H1 (cell line): ENCODE data around the gene SLC7A8.
A peak's percentile ranks its signal among the peaks of the same experiment; 100 is the strongest.

ENCODE experiments used
- JUND ChIP-seq: IDR thresholded peaks from 2 replicates; pipeline ENCODE4 v1.6.1; 2011; ENCODE audit warnings: mild to moderate bottlenecking, improper control_type of control experiment, low read length
- POLR2A ChIP-seq, 2 experiments: IDR thresholded peaks; 1 replicate in 1 of 2; 2 replicates in 1 of 2; pipeline ENCODE4 v1.6.1; 2011; ENCODE audit warnings: low read depth in 2 of 2, low read length in 2 of 2, mild to moderate bottlenecking in 2 of 2; ENCODE audit errors: control extremely low read depth in 1 of 2
- TF ChIP-seq, protein P1 (sequence below): IDR thresholded peaks from 2 replicates; pipeline ENCODE4 v1.6.1; 2012; ENCODE audit warnings: inconsistent platforms
- TF ChIP-seq, protein P2 (sequence below), 3 experiments: IDR thresholded peaks; 1 replicate in 2 of 3; 2 replicates in 1 of 3; pipeline versions ENCODE4 v1.5.1 to v1.6.1; 2011; ENCODE audit warnings: low read length in 3 of 3, mild to moderate bottlenecking in 3 of 3, inconsistent platforms in 2 of 3, low read depth in 1 of 3, moderate library complexity in 1 of 3; ENCODE audit not compliant: insufficient read depth in 1 of 3; ENCODE audit errors: control extremely low read depth in 1 of 3

DNA sequence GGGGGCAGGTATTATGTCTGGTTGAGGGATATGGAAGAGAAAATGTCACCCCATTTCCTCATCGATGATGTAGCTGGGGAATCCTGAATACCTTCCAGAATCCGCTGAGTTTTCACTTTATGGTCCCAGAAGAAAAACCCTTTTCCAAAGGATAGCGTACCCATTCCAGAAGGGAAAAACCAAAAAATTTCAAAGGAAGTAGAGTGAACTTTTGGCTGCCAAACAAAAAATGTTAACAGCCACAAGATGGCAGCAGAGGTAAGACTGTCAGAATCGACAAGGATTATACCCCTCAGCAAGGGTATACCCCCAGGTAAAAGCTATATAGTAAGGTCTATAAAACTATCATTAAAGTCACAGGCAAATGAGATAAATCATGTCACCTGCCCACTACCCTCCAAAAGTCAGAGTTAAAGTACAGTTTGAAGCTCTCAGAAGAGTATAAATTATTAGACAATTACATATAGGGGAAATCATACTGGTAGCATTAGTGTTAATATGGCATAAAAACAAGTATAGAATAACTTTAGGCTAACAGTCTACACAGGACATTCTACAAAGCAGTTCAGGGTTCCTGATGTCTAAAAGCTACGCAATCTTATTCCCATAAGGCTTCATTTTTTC is 106.6 kb downstream of the SLC7A8 start:
- TF ChIP-seq POLR2A (IDR thresholded peaks at IDR 0.05; ENCODE audit: control extremely low read depth in 1 of 2, low read depth in 2 of 2, low read length in 2 of 2) (no peak), JUND (no peak)
- TF ChIP-seq, protein P1, sequence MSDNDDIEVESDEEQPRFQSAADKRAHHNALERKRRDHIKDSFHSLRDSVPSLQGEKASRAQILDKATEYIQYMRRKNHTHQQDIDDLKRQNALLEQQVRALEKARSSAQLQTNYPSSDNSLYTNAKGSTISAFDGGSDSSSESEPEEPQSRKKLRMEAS, result no peak
- TF ChIP-seq, protein P2, sequence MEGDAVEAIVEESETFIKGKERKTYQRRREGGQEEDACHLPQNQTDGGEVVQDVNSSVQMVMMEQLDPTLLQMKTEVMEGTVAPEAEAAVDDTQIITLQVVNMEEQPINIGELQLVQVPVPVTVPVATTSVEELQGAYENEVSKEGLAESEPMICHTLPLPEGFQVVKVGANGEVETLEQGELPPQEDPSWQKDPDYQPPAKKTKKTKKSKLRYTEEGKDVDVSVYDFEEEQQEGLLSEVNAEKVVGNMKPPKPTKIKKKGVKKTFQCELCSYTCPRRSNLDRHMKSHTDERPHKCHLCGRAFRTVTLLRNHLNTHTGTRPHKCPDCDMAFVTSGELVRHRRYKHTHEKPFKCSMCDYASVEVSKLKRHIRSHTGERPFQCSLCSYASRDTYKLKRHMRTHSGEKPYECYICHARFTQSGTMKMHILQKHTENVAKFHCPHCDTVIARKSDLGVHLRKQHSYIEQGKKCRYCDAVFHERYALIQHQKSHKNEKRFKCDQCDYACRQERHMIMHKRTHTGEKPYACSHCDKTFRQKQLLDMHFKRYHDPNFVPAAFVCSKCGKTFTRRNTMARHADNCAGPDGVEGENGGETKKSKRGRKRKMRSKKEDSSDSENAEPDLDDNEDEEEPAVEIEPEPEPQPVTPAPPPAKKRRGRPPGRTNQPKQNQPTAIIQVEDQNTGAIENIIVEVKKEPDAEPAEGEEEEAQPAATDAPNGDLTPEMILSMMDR (IDR thresholded peaks at IDR 0.05; ENCODE audit: control extremely low read depth in 1 of 3, insufficient read depth in 1 of 3, low read depth in 1 of 3, low read length in 3 of 3), result peak in 2 of 3 experiments; percentile 51 to 61; a peak in 3 of 4 replicates
